ENCODE data around the gene ITM2A. TPM values are rescaled to one million over a fixed set of nuclear protein-coding genes. Genes with fewer than 3 reads are reported as not detected.

ITM2A gene
- total RNA-seq, 6 donors from 2014 or later = 17.8 to 56.9 (median 24.0) TPM; not detected in 1

DNA sequence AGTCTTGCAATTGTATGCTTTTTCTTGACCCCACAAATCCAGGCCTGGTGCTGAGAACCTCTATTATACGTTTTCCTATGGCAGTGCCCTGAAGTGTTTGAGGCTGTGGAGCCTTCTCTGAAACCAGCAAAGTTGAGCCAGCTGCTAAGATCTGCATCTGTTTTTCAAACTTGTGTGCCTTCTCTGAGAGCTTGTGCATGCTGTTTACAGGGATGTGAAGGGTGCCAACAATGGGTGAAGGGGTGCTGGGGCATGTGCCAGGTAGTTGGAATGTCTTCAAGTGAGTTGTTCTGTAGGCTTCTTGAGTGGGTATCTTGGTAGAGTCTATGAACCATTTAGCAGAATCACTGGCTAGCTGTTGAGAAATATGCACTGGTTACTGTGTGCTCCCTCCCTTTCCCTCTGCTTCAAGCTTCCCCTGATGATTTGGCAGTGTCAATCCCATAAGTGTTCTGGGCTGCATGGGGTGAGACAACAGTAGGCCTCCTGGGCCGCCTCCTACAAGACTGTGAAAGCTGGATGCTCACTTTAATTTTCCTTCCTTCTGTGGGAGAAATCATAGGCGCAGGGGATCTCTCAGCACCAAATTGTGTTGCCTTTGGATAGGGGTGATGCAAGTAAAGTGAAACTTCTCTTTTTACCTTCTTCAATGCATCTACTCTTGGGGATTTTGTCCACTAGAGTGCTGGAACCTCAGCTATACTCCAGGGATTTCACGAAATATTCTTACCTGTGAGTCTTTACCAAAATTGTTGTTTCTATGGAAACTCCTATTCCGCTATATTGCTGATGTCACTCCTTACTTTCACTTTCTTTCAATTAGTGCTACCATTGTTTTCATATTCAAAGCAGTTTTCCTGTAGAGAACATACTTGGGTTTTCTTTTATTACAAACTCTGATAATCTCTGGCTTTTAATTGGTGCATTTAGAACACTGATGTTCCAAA, 30.0 kb downstream of the ITM2A start:
- Histone ChIP-seq H3K4me3 (peak overlapping the region in 1 of 4 donors; percentile 8), H3K27me3 (no peaks in the 10 kb centered on the region), H3K4me1 (no peaks in the 10 kb centered on the region), H3K36me3 (no peaks in the 10 kb centered on the region), H3K27ac (no peak overlapping the region), H3K9me3 (no peaks in the 10 kb centered on the region)
- DNase-seq = no peak
- no peak for ATAC-seq (ENCODE audit: low FRiP score in 2 of 2)
- TF ChIP-seq EP300 (IDR thresholded peaks at IDR 0.05) = no peak
- no peak for TF ChIP-seq POLR2A (IDR thresholded peaks at IDR 0.05)
- 66 to 71% methylated on average over 5 of the region's 5 CpGs for WGBS, 2 donors

DNA sequence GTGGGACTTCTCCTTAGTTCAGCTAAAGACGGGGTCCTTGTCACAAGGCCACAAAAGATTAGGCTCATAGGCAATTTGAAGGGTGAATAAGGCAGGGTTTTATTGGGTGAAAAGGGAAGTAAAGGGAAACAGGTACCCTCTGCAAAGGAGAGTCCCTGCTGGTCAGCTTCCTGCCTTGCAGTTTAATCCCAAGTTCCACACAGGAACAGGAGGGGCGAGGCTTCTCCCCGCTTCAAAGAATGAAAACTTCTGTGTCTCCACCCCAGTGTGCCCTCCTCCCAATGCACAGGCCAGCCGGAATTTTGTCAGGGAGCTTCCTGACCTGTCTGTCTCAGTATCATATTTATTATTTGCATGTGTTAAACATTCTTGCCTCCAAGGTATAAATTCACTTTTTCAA, 37.1 kb downstream of the ITM2A start:
- 37 to 50% methylated on average over 2 to 4 of the region's 4 CpGs for WGBS, 2 donors
- ATAC-seq (ENCODE audit: low FRiP score in 2 of 2) = no peak
- H3K27me3 ChIP-seq = no peaks in the 10 kb centered on the region
- TF ChIP-seq POLR2A (IDR thresholded peaks at IDR 0.05) = no peak
- TF ChIP-seq POLR2AphosphoS5 (IDR thresholded peaks at IDR 0.05) = no peak
- TF ChIP-seq EP300 (IDR thresholded peaks at IDR 0.05) = no peak
- TF ChIP-seq, protein P1, sequence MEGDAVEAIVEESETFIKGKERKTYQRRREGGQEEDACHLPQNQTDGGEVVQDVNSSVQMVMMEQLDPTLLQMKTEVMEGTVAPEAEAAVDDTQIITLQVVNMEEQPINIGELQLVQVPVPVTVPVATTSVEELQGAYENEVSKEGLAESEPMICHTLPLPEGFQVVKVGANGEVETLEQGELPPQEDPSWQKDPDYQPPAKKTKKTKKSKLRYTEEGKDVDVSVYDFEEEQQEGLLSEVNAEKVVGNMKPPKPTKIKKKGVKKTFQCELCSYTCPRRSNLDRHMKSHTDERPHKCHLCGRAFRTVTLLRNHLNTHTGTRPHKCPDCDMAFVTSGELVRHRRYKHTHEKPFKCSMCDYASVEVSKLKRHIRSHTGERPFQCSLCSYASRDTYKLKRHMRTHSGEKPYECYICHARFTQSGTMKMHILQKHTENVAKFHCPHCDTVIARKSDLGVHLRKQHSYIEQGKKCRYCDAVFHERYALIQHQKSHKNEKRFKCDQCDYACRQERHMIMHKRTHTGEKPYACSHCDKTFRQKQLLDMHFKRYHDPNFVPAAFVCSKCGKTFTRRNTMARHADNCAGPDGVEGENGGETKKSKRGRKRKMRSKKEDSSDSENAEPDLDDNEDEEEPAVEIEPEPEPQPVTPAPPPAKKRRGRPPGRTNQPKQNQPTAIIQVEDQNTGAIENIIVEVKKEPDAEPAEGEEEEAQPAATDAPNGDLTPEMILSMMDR (IDR thresholded peaks at IDR 0.05) = no peak
- no peaks in the 10 kb centered on the region for H3K36me3 ChIP-seq
- DNase-seq = no peak
- no peaks in the 10 kb centered on the region for H3K9me3 ChIP-seq
- H3K27ac ChIP-seq = no peak overlapping the region
- H3K4me3 ChIP-seq = no peak overlapping the region
- H3K4me1 ChIP-seq = no peaks in the 10 kb centered on the region

DNA sequence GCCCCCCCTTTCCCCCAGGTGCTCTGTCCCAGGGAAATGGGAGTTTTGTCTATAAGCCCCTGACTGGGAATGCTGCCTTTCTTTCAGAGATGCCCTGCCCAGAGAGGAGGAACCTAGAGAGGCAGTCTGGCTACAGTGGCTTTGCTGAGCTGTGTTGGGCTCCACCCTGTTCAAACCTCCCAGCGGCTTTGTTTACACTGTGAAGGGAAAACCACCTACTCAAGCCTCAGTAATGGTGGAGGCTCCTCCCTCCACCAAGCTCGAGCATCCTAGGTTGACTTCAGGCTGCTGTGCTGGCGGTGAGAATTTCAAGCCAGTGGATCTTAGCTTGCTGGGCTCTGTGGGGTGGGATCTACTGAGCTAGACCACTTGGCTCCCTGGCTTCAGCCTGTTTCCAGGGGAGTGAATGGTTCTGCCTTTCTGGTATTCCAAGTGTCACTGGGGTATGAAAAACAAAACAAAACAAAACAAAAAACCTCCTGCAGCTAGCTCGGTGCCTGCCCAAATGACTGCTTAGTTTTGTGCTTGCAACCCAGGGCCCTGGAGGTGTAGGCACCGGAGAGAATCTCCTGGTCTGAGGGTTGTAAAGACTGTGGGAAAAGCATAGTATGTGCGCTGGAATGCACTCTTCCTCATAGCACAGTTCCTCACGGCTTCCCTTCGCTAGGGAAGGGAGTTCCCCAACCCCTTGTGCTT, 41.7 kb downstream of the ITM2A start:
- no peaks in the 10 kb centered on the region for H3K36me3 ChIP-seq
- H3K4me1 ChIP-seq = no peaks in the 10 kb centered on the region
- H3K27ac ChIP-seq = no peak overlapping the region
- ATAC-seq (ENCODE audit: low FRiP score in 2 of 2) (no peak), DNase-seq (peak in 1 of 2 donors; percentile 32)
- WGBS, 2 donors = 47% methylated on average over 8 of the region's 8 CpGs; no CpG with 5 or more reads in 1 of the 2 donors
- H3K27me3 ChIP-seq = no peaks in the 10 kb centered on the region
- no peak for TF ChIP-seq POLR2AphosphoS5 (IDR thresholded peaks at IDR 0.05)
- TF ChIP-seq, protein P1 (IDR thresholded peaks at IDR 0.05) = no peak
- TF ChIP-seq POLR2A (IDR thresholded peaks at IDR 0.05) = no peak
- no peak for TF ChIP-seq EP300 (IDR thresholded peaks at IDR 0.05)
- no peaks in the 10 kb centered on the region for H3K9me3 ChIP-seq
- H3K4me3 ChIP-seq = no peak overlapping the region

Other genes with a start within 250 kb of the ITM2A start
- gene GPR174, start 222.6 kb downstream of the ITM2A start, total RNA-seq = 1 to 10 TPM in 4 of 6 donors, under 1 TPM in 2; 0.72 to 3.4 (median 1.3) TPM

All from upper lobe of left lung (tissue), 6 donors.